C4-2B (cell line): Measurements from ENCODE around the gene MYL10.

Source experiments
- H3K27ac ChIP-seq: fragments of 450-650 bp; 2 replicates; pipeline ENCODE4 v1.5.1; 2017
- ZFX ChIP-seq: fragments of 450-650 bp; IDR thresholded peaks from 2 replicates; pipeline ENCODE4 v1.6.1; 2017
- TF ChIP-seq, protein P1 (sequence below): fragments of 450-650 bp; conservative IDR thresholded peaks from 2 replicates; pipeline ENCODE4 v1.5.1; 2017; ENCODE audit warnings: mild to moderate bottlenecking

MYL10 gene

DNA sequence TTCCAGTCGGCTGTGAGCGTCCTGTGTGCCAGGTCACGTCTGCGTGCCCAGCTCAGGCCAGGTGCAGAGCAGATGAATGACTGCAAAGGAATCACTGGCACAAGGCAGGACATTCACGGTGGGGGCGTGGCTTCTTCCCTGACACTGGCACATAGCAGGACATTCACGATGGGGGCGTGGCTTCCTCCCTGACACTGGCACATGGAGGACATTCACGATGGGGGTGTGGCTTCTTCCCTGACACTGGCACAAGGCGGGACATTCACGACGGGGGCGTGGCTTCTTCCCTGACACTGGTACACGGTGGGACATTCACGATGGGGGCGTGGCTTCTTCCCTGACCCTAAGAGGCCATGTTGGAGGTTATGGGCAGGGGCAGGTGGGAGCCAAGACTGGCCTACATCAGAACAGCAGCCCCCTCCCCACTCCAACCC is 64.3 kb downstream of the MYL10 start:
- no peak overlapping the region for H3K27ac ChIP-seq
- TF ChIP-seq, protein P1, sequence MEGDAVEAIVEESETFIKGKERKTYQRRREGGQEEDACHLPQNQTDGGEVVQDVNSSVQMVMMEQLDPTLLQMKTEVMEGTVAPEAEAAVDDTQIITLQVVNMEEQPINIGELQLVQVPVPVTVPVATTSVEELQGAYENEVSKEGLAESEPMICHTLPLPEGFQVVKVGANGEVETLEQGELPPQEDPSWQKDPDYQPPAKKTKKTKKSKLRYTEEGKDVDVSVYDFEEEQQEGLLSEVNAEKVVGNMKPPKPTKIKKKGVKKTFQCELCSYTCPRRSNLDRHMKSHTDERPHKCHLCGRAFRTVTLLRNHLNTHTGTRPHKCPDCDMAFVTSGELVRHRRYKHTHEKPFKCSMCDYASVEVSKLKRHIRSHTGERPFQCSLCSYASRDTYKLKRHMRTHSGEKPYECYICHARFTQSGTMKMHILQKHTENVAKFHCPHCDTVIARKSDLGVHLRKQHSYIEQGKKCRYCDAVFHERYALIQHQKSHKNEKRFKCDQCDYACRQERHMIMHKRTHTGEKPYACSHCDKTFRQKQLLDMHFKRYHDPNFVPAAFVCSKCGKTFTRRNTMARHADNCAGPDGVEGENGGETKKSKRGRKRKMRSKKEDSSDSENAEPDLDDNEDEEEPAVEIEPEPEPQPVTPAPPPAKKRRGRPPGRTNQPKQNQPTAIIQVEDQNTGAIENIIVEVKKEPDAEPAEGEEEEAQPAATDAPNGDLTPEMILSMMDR, result no peak
- TF ChIP-seq ZFX, result no peak

DNA sequence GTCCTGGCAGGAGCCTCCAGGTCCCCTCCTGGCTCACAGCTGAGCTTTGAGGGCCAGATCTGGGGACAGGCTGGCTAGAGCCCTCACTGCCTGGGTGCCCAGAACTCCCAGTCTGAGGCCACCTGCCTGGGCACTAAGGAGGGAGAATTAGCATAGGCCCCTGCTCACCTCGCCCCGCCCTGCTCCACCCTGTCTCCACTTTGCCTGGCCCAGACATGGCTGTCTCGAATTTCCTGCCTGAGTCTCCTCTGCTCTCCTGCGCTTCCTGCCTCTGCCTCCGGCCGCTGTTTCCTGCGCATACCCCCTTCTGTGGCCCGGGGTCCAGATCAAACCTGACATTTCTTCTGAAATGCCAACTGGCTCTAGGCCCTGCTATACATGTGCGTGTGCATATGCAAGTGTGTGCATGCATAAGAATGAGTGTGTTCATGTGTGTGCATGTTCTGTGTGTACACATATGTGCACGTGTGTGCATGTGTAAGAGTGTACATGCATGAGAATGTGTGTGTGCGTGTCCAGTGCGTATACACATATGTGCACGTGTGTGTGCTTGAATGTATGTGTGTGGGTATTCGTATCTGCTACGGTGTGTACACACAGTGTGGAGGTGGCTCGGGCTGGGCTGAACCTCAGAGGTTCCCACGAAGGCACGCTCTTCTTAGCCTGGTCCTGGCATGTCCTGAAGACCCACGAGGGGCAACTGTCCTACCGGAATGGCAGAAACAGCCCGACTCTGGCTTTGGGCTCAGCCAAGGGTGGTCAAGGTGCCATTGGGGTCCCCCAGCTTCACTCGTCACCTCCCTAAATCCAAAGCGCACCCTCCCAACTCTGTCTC is 64.9 kb downstream of the MYL10 start:
- no peak overlapping the region for H3K27ac ChIP-seq
- TF ChIP-seq ZFX, result no peak
- TF ChIP-seq, protein P1, result no peak
